Osteoblast (primary cell): ENCODE measurements around the gene TMEM39A. TPM values are rescaled to one million over a fixed set of nuclear protein-coding genes. Genes with fewer than 3 reads are reported as not detected.

Experiments used
- DNase-seq: peaks from one replicate; pipeline ENCODE4 v3.0.0; 2011; ENCODE audit warnings: low spot score, mixed read lengths; ENCODE audit not compliant: insufficient read length; ENCODE audit errors: missing footprints
- H2AFZ ChIP-seq: 2 replicates; pipeline ENCODE4 v1.6.0; 2011; ENCODE audit warnings: mild to moderate bottlenecking, low read length
- H3K27ac ChIP-seq: 2 replicates; pipeline ENCODE4 v1.5.1; 2011; ENCODE audit warnings: mild to moderate bottlenecking, low read depth, low read length, moderate library complexity
- H3K27me3 ChIP-seq: 2 replicates; pipeline ENCODE4 v1.6.0; 2012; ENCODE audit warnings: mild to moderate bottlenecking, control low read depth, inconsistent platforms, low read length, moderate library complexity; ENCODE audit not compliant: insufficient read depth
- H3K36me3 ChIP-seq: 2 replicates; pipeline ENCODE4 v1.5.1; 2011; ENCODE audit warnings: mild to moderate bottlenecking, low read length, control low read depth, moderate library complexity; ENCODE audit not compliant: insufficient read depth
- H3K4me1 ChIP-seq: 2 replicates; pipeline ENCODE4 v1.5.1; 2011; ENCODE audit warnings: mild to moderate bottlenecking, low read length, control low read depth, moderate library complexity; ENCODE audit not compliant: insufficient read depth
- H3K4me2 ChIP-seq: 2 replicates; pipeline ENCODE4 v1.6.0; 2011; ENCODE audit warnings: mild to moderate bottlenecking, low read length; ENCODE audit not compliant: insufficient read depth
- H3K4me3 ChIP-seq: fragments of 200-600 bp; sonication (generic); 3 replicates; pipeline ENCODE4 v1.5.1; 2012; ENCODE audit warnings: mild to moderate bottlenecking, low read length, inconsistent platforms; ENCODE audit not compliant: insufficient read depth
- H3K79me2 ChIP-seq: 2 replicates; pipeline ENCODE4 v1.6.0; 2012; ENCODE audit warnings: mild to moderate bottlenecking, low read length, control low read depth, inconsistent platforms; ENCODE audit not compliant: insufficient read depth
- H3K9me3 ChIP-seq: 2 replicates; pipeline ENCODE4 v1.5.1; 2011; ENCODE audit warnings: low read depth, low read length, control low read depth
- H4K20me1 ChIP-seq: 2 replicates; pipeline ENCODE4 v1.6.0; 2012; ENCODE audit warnings: mild to moderate bottlenecking, low read length, control low read depth; ENCODE audit not compliant: insufficient read depth
- total RNA-seq: library from RNA; depleted of rRNA; stranded (reverse); fragments of >200 nt; gene quantifications from 2 replicates; pipeline ENCODE4 v1.2.3, GENCODE V29; 2012
- TF ChIP-seq, protein P1 (sequence below): IDR thresholded peaks from 2 replicates; pipeline ENCODE4 v1.5.1; 2011; ENCODE audit warnings: mild to moderate bottlenecking, low read depth, low read length, moderate library complexity; ENCODE audit errors: extremely low read depth

Gene TMEM39A
- total RNA-seq, 1 donor: 53.2 TPM

DNA sequence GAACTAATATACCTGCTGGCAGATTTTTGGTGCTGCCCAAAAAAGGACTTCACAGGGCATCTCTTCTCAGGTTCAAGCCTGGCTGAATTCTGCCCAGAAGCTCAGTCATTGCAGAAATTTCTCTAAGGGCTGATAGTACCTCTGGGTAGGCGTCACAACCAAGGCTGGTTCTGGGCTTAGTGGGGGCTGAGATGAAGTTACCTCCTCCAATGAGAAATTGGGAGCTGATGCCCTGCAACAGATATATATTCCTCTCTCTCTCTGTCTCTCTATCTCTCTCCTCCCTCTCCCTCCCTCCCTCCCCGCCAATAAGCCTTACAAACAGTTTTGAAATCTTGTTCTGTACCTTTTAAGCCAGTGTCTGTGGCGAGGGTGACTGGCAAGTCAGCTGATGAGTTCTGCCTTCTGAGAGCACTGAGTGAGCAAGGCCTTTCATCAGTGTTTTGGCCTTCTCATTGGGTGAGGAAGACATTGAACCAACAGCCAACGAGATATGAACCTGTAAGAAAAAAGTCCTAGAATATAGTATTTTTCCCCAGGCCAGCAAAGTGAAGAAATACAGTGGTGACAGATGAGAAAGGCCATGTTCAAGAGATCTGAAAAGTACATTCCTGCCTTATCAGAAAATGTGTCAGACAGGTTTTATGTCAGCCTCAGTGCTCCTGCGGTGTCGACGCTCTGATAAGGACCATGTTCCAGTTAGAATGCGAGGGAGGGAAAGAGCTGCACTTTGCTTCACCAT lies 45.5 kb downstream of the TMEM39A start:
- Histone ChIP-seq H4K20me1 (no peaks in the 10 kb centered on the region), H3K9me3 (no peaks in the 10 kb centered on the region), H3K36me3 (peaks cover 47% of the 10 kb centered on the region), H3K4me1 (no peaks in the 10 kb centered on the region), H3K4me2 (no peak overlapping the region), H2AFZ (no peak overlapping the region), H3K4me3 (no peak overlapping the region), H3K27ac (no peak overlapping the region), H3K79me2 (no peaks in the 10 kb centered on the region), H3K27me3 (no peaks in the 10 kb centered on the region)
- no peak for DNase-seq
- TF ChIP-seq, protein P1, sequence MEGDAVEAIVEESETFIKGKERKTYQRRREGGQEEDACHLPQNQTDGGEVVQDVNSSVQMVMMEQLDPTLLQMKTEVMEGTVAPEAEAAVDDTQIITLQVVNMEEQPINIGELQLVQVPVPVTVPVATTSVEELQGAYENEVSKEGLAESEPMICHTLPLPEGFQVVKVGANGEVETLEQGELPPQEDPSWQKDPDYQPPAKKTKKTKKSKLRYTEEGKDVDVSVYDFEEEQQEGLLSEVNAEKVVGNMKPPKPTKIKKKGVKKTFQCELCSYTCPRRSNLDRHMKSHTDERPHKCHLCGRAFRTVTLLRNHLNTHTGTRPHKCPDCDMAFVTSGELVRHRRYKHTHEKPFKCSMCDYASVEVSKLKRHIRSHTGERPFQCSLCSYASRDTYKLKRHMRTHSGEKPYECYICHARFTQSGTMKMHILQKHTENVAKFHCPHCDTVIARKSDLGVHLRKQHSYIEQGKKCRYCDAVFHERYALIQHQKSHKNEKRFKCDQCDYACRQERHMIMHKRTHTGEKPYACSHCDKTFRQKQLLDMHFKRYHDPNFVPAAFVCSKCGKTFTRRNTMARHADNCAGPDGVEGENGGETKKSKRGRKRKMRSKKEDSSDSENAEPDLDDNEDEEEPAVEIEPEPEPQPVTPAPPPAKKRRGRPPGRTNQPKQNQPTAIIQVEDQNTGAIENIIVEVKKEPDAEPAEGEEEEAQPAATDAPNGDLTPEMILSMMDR: no peak

DNA sequence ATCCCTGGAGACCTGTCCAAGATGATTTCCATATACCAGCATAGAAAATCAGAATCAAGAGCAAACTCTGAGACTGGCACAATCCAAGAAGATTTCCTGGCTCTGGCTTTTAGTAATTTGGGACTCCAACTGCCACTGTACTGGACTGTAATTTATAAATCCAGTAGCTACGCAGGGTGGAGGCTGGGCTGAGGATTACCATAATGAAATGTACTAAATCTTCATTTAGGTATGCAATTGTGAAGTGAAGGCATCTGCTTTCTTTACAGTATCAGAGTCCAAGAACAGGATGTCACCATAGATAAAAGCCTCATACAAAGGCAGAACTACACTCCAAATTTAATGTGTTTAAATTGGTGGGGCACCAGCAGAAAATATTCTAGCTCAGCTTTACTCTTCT lies 46.5 kb downstream of the TMEM39A start:
- TF ChIP-seq, protein P1: no peak
- H3K4me2 ChIP-seq: no peak overlapping the region
- no peak for DNase-seq
- H3K27me3 ChIP-seq: no peaks in the 10 kb centered on the region
- H3K27ac ChIP-seq: no peak overlapping the region
- no peaks in the 10 kb centered on the region for H3K4me1 ChIP-seq
- H3K9me3 ChIP-seq: no peaks in the 10 kb centered on the region
- H3K79me2 ChIP-seq: no peaks in the 10 kb centered on the region
- H4K20me1 ChIP-seq: no peaks in the 10 kb centered on the region
- H3K36me3 ChIP-seq: peaks cover 47% of the 10 kb centered on the region
- no peak overlapping the region for H3K4me3 ChIP-seq
- H2AFZ ChIP-seq: no peak overlapping the region

DNA sequence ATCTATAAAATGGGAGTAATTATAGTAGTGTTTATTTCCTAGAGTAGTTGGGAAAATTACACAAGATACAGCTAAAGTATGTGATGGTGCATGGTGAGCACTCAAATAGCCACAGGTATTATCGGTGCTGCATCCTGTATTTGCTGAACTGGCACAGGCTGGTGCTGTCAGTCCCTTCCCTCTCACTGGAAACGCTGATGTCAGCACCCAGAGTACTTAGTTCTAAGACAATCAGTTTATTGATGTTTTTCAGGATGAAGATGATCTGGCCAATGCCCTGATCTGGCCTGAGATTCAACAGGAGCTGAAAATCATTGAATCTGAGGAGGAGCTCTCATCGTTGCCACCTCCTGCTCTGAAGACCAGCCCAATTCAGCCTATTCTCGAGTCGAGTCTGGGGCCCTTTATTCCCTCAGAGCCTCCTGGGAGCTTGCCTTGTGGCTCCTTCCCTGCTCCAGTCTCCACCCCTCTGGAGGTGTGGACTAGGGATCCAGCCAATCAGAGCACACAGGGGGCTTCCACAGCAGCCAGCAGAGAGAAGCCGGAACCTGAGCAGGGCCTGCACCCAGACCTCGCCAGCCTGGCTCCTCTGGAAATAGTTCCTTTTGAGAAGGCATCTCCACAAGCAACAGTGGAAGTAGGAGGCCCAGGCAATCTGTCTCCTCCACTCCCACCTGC lies 49.7 kb downstream of the TMEM39A start:
- no peak for DNase-seq
- Histone ChIP-seq H3K27me3 (no peaks in the 10 kb centered on the region), H2AFZ (no peak overlapping the region), H3K4me1 (no peaks in the 10 kb centered on the region), H3K27ac (no peak overlapping the region), H3K79me2 (no peaks in the 10 kb centered on the region), H3K4me3 (no peak overlapping the region), H3K36me3 (peaks cover 69% of the 10 kb centered on the region), H3K4me2 (no peak overlapping the region), H3K9me3 (no peaks in the 10 kb centered on the region), H4K20me1 (peaks cover 6% of the 10 kb centered on the region)
- TF ChIP-seq, protein P1: no peak

DNA sequence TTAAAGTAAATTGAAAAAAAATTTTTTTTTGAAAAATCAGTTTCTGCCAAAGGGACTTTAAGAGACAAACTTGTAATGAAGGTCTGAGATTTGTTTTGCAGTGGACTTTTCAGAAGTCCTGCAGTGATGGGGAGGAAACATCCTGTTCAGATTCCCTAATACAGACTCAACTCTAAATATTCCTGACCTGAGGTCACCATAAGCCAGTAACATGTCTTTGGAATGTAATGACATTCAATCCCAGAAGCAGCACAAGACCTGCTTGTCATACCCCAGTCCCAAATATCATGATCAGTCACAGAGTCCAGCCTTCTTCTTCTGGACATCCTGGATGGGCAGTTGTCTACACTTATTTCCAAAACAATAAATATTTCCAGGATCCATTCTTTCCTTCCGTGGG lies 53.6 kb downstream of the TMEM39A start:
- Histone ChIP-seq H3K27me3 (no peaks in the 10 kb centered on the region), H3K4me3 (no peak overlapping the region), H3K79me2 (no peaks in the 10 kb centered on the region), H3K9me3 (no peaks in the 10 kb centered on the region), H3K4me2 (no peak overlapping the region), H3K4me1 (no peaks in the 10 kb centered on the region), H3K27ac (no peak overlapping the region), H2AFZ (no peak overlapping the region), H3K36me3 (peaks cover 54% of the 10 kb centered on the region), H4K20me1 (peaks cover 13% of the 10 kb centered on the region)
- TF ChIP-seq, protein P1: no peak
- no peak for DNase-seq
